Lower lobe of right lung (tissue), 2 donors: ENCODE measurements around the gene TEX26. TPM values are rescaled to one million over a fixed set of nuclear protein-coding genes. Genes with fewer than 3 reads are reported as not detected.

Source experiments
- ATAC-seq, 2 donors: fragments of 200-7000 bp; cut with Tn5 transposase; one replicate each; pipeline ENCODE4 v1.9.1; 2020 to 2022; ENCODE audit warnings: mild to moderate bottlenecking in 2 of 2, moderate library complexity in 2 of 2
- DNase-seq: peaks from one replicate; pipeline ENCODE4 v3.0.0-alpha.2; 2020
- H3K27ac ChIP-seq: fragments of 200-600 bp; one replicate; pipeline ENCODE4 v1.8.0; 2022
- H3K27me3 ChIP-seq: fragments of 200-600 bp; one replicate; pipeline ENCODE4 v1.8.0; 2022; ENCODE audit warnings: low read depth
- H3K36me3 ChIP-seq: fragments of 200-600 bp; one replicate; pipeline ENCODE4 v1.8.0; 2022; ENCODE audit warnings: mild to moderate bottlenecking
- H3K4me1 ChIP-seq: fragments of 200-600 bp; one replicate; pipeline ENCODE4 v1.8.0; 2022
- H3K4me3 ChIP-seq: fragments of 200-600 bp; one replicate; pipeline ENCODE4 v1.8.0; 2022; ENCODE audit warnings: mild to moderate bottlenecking
- H3K9me3 ChIP-seq: fragments of 200-600 bp; one replicate; pipeline ENCODE4 v1.8.0; 2022
- intact Hi-C: fragments of 100-400 bp; cut with DNase I; formaldehyde crosslinking; loops from one replicate; pipeline ENCODE4 v1.11.0; 2022
- total RNA-seq: library from RNA; stranded (reverse); fragmentation: NEBNext Ultra II Directional; extraction: Animal tissue kit (Norgen Biotek cat#: 25700); gene quantifications from one replicate; pipeline ENCODE4 v1.2.1, GENCODE V29; 2021
- TF ChIP-seq, protein P1 (sequence below): fragments of 200-600 bp; IDR thresholded peaks from one replicate; pipeline ENCODE4 v1.8.0; 2022; ENCODE audit warnings: antibody characterized with exemption, mild to moderate bottlenecking
- donor health status: DM: no; HTN: yes; CAD: no; lungs with severe emphysema.

Gene TEX26
- total RNA-seq, 1 donor from 2014 or later, result 0.27 TPM

DNA sequence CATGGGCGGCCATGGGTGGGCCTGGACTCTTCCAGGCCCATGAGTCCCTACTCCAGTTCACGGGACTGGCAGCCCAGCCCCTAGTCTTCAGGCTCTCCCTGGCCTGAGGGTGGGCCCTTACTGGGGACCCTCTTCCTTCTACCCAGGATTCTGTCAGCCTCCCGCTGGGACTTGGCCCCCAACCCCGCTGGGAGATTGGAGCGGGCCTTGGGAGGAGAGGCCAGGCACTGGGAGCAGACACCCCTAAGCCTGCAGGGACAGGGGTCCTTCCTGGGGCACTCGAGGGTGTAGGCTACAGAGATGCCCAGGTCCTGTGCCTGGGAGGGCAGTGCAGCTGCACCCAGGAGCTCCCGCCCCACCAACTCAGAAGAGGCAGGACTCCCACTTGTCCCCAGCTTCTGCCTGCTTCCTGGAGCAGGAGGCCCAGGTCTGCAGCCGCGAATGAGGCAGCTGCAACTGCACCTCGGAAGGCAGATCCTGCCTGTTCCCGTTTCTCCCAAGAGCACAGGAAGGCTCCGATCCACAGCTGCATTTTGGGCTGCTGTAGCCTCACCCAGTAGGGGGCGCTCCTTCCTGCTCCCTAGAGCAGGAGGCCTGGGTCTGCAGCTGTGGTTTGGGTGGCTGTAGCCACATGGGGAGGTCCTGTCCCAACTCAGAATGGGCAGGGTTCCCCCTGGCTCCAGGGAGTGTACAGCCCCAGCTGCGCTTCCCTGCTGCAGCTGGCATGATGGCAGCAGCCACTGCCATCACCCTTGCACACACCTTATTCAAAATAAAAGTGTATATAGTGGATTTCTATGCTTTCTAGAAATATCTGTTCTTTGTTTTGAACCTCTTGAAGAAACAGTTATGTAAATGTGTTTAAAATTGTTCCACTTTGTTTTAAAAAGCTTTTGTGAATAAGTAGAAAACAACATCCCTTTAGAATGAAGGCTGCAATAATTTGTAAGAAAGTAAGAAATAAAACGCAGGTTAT is 46.8 kb downstream of the TEX26 start:
- Histone ChIP-seq H3K9me3 (no peaks in the 10 kb centered on the region), H3K4me1 (no peaks in the 10 kb centered on the region), H3K36me3 (no peaks in the 10 kb centered on the region), H3K27ac (no peak overlapping the region), H3K4me3 (no peak overlapping the region), H3K27me3 (peaks cover 3% of the 10 kb centered on the region)
- TF ChIP-seq, protein P1, sequence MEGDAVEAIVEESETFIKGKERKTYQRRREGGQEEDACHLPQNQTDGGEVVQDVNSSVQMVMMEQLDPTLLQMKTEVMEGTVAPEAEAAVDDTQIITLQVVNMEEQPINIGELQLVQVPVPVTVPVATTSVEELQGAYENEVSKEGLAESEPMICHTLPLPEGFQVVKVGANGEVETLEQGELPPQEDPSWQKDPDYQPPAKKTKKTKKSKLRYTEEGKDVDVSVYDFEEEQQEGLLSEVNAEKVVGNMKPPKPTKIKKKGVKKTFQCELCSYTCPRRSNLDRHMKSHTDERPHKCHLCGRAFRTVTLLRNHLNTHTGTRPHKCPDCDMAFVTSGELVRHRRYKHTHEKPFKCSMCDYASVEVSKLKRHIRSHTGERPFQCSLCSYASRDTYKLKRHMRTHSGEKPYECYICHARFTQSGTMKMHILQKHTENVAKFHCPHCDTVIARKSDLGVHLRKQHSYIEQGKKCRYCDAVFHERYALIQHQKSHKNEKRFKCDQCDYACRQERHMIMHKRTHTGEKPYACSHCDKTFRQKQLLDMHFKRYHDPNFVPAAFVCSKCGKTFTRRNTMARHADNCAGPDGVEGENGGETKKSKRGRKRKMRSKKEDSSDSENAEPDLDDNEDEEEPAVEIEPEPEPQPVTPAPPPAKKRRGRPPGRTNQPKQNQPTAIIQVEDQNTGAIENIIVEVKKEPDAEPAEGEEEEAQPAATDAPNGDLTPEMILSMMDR, result peak; percentile 59
- peak; percentile 66 for DNase-seq
- intact Hi-C loops, result no loop called here
- ATAC-seq, result peak; percentile 68 to 74

DNA sequence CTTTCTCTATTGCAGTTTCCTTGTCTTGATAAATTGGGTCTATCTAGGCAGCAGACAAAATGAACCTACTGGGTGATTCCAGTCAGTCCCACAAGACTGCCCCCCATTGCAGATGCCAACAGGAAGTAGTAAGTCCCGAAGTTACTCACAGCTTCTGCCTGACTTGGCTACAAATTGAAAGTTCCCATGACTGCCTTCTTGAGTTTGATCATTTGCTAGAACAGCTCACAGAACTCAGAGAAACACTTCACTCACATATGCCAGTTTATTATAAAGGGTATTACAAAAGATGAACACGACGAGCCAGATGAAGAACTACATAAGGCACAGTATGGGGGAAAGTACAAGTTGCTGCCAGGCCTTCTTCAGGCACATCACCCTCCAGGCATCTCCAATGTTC is 50.0 kb downstream of the TEX26 start:
- Histone ChIP-seq H3K9me3 (no peaks in the 10 kb centered on the region), H3K4me1 (no peaks in the 10 kb centered on the region), H3K4me3 (no peak overlapping the region), H3K36me3 (no peaks in the 10 kb centered on the region), H3K27me3 (peaks cover 3% of the 10 kb centered on the region), H3K27ac (no peak overlapping the region)
- TF ChIP-seq, protein P1, result no peak
- intact Hi-C loops, result no loop called here
- no peak for ATAC-seq
- DNase-seq, result no peak

- intact Hi-C loops, result no loop called here
- H3K4me1 ChIP-seq, result no peaks in the 10 kb centered on the region
- ATAC-seq (no peak), DNase-seq (no peak)
- peaks cover 3% of the 10 kb centered on the region for H3K27me3 ChIP-seq
- H3K4me3 ChIP-seq, result no peak overlapping the region
- TF ChIP-seq, protein P1, result no peak
- H3K27ac ChIP-seq, result no peak overlapping the region
- no peaks in the 10 kb centered on the region for H3K36me3 ChIP-seq
- no peaks in the 10 kb centered on the region for H3K9me3 ChIP-seq
These were observed 50.5 kb downstream of the TEX26 start for GRCh38 chr13:30982906-30983305.

DNA sequence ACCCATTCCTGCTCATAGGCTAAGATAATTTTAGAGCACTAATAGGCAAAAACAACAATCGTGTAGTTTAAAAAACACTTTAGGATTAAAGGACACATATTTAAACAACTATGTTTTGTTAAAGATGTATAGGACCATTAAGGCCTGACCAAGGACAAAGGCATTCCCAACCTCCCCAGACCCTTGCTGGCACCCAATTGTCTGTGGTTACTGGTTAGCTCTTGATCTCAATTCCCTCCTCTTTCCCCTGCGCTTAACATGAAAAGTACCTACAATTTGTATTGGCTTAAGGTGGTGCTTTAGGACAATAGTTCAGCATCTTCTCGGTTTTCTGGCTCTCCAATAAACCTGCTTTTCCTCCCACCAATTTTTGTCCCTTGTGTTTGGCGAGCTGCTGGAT is 51.0 kb downstream of the TEX26 start:
- TF ChIP-seq, protein P1, result no peak
- Histone ChIP-seq H3K27ac (no peak overlapping the region), H3K27me3 (peaks cover 3% of the 10 kb centered on the region), H3K4me1 (no peaks in the 10 kb centered on the region), H3K36me3 (no peaks in the 10 kb centered on the region), H3K9me3 (no peaks in the 10 kb centered on the region), H3K4me3 (no peak overlapping the region)
- no peak for DNase-seq
- ATAC-seq, result no peak
- intact Hi-C loops, result no loop called here

DNA sequence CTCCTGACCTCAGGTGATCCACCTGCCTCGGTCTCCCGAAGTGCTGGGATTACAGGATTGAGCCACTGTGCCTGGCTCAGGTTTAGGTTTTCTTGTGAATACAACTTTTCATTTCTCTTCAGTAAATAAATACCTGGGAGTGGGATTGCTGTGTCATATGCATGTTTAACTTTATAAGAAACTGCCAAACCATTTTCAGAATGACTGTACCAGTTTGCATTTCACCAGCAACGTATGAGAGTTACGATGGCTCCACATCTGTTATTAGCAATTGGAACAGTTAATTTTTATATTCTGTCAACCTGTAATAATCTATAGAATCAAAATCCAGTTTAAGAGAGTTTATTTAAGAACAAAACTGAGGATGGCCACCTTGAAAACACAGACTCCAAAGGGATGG is 52.2 kb downstream of the TEX26 start:
- DNase-seq (no peak), ATAC-seq (no peak)
- Histone ChIP-seq H3K27ac (no peak overlapping the region), H3K36me3 (no peaks in the 10 kb centered on the region), H3K27me3 (no peaks in the 10 kb centered on the region), H3K9me3 (no peaks in the 10 kb centered on the region), H3K4me3 (no peak overlapping the region), H3K4me1 (no peaks in the 10 kb centered on the region)
- intact Hi-C loops, result no loop called here
- TF ChIP-seq, protein P1, result no peak
